Measurements from ENCODE around the gene SLC25A1. TPM values are rescaled to one million over a fixed set of nuclear protein-coding genes. Genes with fewer than 3 reads are reported as not detected.

SLC25A1 gene
- total RNA-seq, 1 experiment from 2014 or later, result 151 TPM

GRCh38 chr22:19183216-19183615, 4.7 kb upstream of the SLC25A1 start:
- Histone ChIP-seq H4K5ac (ENCODE audit: insufficient read length, low read depth, low read length) (no peak overlapping the region), H4K91ac (ENCODE audit: insufficient read length, low read depth, low read length) (no peak overlapping the region), H3K4ac (ENCODE audit: low read depth, low read length) (no peak overlapping the region), H2AFZ (ENCODE audit: low read length) (no peak overlapping the region), H3K9me3 (ENCODE audit: control insufficient read depth, low read depth, low read length) (no peaks in the 10 kb centered on the region), H3K79me1 (ENCODE audit: insufficient read depth, low read depth, low read length, poor library complexity, severe bottlenecking) (no peaks in the 10 kb centered on the region), H2AK5ac (ENCODE audit: insufficient read length, low read length) (no peak overlapping the region), H3K23ac (ENCODE audit: insufficient read length, low read depth, low read length) (no peak overlapping the region), H4K8ac (replicated peaks; ENCODE audit: insufficient read length, low read depth, low read length) (no peak overlapping the region), H3K14ac (ENCODE audit: insufficient read depth, low read length) (no peak overlapping the region), H3K79me2 (ENCODE audit: insufficient read depth, low read length) (no peaks in the 10 kb centered on the region), H3K18ac (ENCODE audit: insufficient read length, low read depth, low read length) (no peak overlapping the region), H3K9ac (ENCODE audit: extremely low read depth, insufficient read length, low read length) (no peak overlapping the region), H2BK5ac (ENCODE audit: insufficient read length, low read length) (no peak overlapping the region), H2BK12ac (ENCODE audit: insufficient read length, low read depth, low read length) (no peak overlapping the region), H3K4me1 (ENCODE audit: insufficient read depth, low read length) (no peaks in the 10 kb centered on the region; the same call in 1 of the 2 replicates), H3K23me2 (ENCODE audit: insufficient read length, low read depth, low read length, poor library complexity, severe bottlenecking) (peaks cover 5% of the 10 kb centered on the region), H3K4me2 (ENCODE audit: insufficient read depth, insufficient read length, low read length) (no peak overlapping the region), H3K27ac (ENCODE audit: insufficient read length, low read depth, low read length) (no peak overlapping the region), H2BK20ac (ENCODE audit: low read depth, low read length, poor library complexity, severe bottlenecking) (no peak overlapping the region), H3T11ph (ENCODE audit: low read length) (no peak overlapping the region), H4K20me1 (ENCODE audit: control insufficient read depth, insufficient read depth, insufficient read length) (no peaks in the 10 kb centered on the region), H2BK120ac (ENCODE audit: low read depth, low read length, poor library complexity, severe bottlenecking) (no peak overlapping the region), H3K27me3 (ENCODE audit: insufficient read depth, low read length) (no peaks in the 10 kb centered on the region), H2BK15ac (ENCODE audit: low read depth, low read length) (no peak overlapping the region), H3K56ac (ENCODE audit: insufficient read length, low read depth, low read length) (no peak overlapping the region)
- no CpG with 5 or more reads among the region's 9 CpGs for WGBS (ENCODE audit: extremely low coverage, insufficient read length, low lambda C conversion rate)
- Mint-ChIP-seq H3K4me1 (peaks cover 12 to 14% of the 10 kb centered on the region in 2 experiments), H3K9me3 (no peaks in the 10 kb centered on the region), H3K27me3 (ENCODE audit: low read depth) (no peaks in the 10 kb centered on the region), H3K4me3 (no peak overlapping the region), H3K27ac (no peak overlapping the region), H3K36me3 (ENCODE audit: insufficient read depth in 1 of 3, low read depth in 3 of 3) (peaks cover 0 to 2% (median 0%) of the 10 kb centered on the region in 3 experiments; a peak in 1 of 7 replicates)
- TF ChIP-seq, protein P1, sequence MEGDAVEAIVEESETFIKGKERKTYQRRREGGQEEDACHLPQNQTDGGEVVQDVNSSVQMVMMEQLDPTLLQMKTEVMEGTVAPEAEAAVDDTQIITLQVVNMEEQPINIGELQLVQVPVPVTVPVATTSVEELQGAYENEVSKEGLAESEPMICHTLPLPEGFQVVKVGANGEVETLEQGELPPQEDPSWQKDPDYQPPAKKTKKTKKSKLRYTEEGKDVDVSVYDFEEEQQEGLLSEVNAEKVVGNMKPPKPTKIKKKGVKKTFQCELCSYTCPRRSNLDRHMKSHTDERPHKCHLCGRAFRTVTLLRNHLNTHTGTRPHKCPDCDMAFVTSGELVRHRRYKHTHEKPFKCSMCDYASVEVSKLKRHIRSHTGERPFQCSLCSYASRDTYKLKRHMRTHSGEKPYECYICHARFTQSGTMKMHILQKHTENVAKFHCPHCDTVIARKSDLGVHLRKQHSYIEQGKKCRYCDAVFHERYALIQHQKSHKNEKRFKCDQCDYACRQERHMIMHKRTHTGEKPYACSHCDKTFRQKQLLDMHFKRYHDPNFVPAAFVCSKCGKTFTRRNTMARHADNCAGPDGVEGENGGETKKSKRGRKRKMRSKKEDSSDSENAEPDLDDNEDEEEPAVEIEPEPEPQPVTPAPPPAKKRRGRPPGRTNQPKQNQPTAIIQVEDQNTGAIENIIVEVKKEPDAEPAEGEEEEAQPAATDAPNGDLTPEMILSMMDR (conservative IDR thresholded peaks at IDR 0.05), result no peak
- no peak for DNase-seq

All from H9 (cell line).